T-helper 9 cell (primary cell): Measurements from ENCODE around the gene PLA2G4B.

Experiments
- DNase-seq: peaks from one replicate; pipeline ENCODE4 v3.0.0-alpha.2; 2020

Gene PLA2G4B

DNA sequence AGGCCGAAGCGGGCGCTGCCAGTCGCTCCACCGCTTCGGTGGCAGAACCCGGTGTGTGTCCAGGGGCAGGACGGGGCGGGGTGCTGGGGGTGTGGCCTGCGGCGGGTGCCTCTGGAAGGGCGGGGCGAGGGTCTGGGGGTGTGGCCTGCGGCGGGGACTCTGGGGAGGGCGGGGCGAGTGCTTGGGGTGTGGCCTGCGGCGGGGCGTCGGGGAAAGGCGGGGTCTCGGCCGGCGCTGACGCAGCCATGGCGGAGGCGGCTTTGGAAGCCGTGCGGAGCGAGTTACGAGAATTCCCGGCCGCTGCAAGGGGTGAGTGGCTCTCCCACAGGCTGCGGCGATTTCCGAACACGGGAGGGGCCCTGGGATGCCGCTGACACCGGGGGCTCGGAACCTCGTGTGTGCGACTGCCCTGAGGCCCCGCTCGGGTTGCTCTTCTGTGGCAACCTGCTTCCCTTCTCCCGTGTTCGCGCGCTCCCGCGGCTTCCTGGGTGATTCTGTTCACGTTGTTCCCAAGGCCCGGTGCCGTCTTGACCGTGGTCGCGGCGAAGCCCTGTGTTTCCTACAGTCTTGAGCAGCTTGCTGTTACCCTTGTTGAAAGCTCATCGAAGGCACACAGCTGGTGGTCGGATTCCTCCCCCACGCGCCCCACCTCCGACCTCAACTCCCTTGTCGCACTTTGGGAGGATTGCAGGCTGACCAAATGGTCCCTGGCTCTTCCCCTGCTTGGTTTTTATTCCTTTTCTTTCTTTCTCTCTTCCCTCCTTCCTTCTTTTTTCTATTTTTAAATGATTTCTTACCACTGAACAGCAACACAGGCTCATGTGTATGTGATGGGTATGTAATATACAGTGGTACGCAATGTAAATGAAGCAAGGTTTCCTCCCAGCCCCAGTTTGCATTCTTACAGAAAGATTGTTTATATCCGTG is 10.5 kb upstream of the PLA2G4B start, which contains the start of gene JMJD7:
TSS of gene JMJD7 (plus strand) at position 213 of the 927 bp plus-strand sequence. CDS start at position 246, 33 bp downstream.
- DNase-seq = peak; percentile 99

- no peak for DNase-seq
Measured at GRCh38 chr15:41828807-41829141, 9.9 kb upstream of the PLA2G4B start.

DNA sequence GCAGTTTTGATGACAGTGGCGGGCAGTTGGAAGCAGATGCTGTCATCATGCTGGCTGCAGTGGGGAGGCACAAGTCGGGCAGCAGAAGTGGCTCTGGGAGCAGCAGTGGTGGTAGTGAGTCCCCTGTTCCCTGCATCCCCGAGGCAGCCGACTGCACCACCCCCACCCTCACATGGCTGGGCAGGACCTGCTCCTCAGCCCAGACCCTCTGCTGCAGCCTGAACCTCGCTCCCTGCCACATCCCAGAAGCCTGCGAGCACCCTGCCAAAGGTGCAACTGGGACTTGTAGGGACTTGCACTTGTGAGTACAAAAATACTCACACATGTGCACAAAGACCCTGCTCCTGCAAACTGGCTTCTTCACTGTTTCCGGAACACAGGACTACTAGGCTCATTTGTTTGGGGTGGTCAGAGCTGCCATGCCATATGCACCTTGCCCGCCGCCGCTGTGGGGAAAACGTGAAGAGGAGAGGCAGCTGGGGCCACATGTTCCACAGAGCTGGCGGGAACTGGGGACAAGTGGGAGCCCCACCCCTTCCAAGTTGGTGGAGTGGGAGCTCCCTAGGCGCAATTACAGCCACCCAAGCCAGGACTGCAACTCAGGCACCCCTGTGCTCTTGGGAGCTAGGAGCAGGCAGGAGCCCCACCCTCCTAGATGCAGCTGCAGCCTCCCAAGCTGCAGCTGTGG is 8.5 kb upstream of the PLA2G4B start:
- no peak for DNase-seq

DNA sequence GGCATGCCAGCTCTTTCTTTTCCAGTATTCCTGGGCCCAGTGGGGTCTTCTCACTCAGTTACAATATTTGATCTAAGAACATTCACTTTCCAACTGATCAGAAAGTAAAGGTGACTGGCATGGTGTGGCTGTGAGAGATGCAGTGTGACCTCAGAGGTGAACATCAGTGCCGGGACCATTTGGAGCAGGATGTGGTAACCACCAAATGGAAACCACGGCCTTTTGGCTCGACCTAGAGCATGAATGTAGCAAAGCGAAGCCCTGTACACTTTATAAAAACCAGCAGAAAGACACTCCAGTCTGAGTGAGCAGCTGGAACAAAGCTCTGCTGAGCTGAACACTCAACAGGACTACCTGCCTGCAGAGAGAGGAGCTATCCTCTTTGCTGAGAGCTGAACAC is 7.4 kb upstream of the PLA2G4B start:
- DNase-seq = peak; percentile 23

- no peak for DNase-seq
Measured at GRCh38 chr15:41832208-41832607, 6.4 kb upstream of the PLA2G4B start.

GRCh38 chr15:41832875-41833274 is 5.8 kb upstream of the PLA2G4B start:
- no peak for DNase-seq

GRCh38 chr15:41834096-41834495 is 4.6 kb upstream of the PLA2G4B start:
- no peak for DNase-seq

DNA sequence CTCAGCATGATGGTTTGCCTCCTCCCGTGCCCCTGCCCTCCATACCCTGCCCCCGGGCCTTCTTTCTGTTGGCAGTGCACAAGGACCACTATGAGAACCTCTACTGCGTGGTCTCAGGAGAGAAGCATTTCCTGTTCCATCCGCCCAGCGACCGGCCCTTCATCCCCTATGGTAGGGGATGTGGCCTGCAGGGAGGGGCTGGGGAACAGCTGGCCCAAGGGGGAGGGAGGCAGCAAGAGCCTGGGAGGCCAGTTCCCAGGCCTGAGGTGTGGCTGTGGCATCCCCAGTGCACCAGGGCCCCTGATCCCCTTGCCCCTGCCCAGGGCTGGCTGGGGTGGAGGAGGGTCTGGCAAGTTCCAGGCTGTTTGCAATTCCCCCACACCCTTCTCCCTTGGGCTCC is 2.6 kb upstream of the PLA2G4B start:
- DNase-seq = no peak

GRCh38 chr15:41836713-41837454 is 1.8 kb upstream of the PLA2G4B start:
- no peak for DNase-seq

GRCh38 chr15:41839781-41840491 is 1.3 kb downstream of the PLA2G4B start:
- DNase-seq = no peak

DNA sequence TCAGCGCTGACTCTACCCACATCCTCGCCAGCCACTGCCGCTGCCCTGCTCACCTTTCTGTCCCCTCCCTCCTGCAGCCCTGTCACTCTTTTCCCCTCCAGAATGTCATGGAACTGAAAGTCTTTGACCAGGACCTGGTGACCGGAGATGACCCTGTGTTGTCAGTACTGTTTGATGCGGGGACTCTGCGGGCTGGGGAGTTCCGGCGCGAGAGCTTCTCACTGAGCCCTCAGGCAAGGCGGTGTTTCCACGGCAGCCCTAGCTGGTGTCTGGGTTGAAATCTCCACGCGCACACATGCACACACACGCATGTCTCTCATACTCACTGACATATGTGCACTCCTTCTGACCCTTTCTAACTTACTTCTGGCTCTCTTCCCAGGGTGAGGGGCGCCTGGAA is 2.0 kb downstream of the PLA2G4B start:
- DNase-seq = no peak

DNA sequence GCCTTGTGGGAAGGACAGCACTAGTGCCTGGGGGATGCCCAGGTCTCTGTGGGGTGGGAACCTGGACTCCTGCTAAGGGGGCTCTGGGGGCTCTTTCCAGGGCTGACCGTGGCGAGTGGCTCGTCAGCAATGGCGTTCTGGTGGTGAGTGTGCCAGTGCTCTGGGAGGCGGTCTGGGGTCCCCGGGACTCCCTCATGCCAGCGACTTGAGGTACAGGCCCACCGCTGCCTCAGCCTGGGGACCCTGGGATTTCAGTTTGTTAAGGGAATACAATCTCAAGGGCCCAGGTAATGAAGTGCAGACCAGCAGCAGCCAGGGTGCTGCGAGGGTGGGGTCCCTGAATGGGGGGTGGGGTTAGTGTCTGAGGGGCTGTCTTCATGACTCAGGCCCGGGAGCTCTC is 2.5 kb downstream of the PLA2G4B start:
- DNase-seq = no peak

- no peak for DNase-seq
Measured at GRCh38 chr15:41842229-41842628, 3.6 kb downstream of the PLA2G4B start.

GRCh38 chr15:41843571-41843970 is 4.9 kb downstream of the PLA2G4B start:
- DNase-seq = no peak

DNA sequence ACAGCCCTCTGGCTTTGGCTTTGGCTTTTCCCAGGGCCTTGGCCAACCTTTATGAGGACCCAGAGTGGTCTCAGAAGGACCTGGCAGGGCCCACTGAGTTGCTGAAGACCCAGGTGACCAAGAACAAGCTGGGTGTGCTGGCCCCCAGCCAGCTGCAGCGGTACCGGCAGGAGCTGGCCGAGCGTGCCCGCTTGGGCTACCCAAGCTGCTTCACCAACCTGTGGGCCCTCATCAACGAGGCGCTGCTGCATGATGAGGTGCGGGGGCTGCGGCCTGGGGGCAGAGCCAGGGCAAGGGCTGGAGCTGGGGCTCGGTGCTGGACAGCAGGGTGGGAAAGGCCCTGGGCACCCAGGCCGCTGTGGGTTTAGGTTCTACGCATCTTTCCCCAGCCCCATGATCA is 6.2 kb downstream of the PLA2G4B start:
- no peak for DNase-seq

GRCh38 chr15:41847206-41847605 is 8.6 kb downstream of the PLA2G4B start:
- no peak for DNase-seq

DNA sequence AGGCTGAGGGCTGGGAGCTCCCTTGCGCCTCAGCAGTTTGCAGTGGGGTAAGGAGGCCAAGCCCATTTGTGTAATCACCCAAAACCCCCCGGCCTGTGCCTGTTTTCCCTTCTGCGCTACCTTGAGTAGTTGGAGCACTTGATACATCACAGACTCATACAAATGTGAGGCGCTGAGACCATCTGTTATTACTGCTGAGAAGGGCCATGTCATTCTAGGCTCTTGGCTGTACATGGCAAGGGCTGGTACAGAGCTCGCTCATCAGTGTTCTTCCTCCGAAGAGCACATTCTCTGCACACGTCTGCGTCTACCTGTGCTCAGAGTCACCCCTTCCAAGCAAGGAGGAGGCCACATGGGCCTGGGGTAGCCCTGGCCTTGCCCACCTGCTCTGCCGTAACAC is 9.3 kb downstream of the PLA2G4B start:
- no peak for DNase-seq

DNA sequence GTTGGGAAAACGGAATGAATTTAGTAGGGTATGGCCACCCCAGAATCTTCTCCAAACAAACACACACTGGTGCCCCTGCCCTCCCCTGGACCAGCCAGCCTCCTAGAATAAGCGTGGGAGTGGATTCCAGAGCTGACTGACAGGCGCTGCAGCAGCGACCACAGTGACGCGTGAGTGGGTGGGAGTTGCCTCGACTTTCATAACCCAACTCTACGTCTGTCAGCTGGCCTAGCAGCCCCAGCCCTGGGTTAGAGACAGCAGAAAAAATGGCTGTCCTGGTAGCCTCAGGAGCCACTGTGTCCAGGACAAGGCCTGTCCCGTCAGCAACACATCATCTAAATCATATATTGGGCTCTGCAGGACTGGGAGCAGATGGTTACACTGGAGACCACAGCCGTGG is 10.0 kb downstream of the PLA2G4B start:
- no peak for DNase-seq

- DNase-seq = no peak
Measured at GRCh38 chr15:41849204-41849603, 10.6 kb downstream of the PLA2G4B start.

DNA sequence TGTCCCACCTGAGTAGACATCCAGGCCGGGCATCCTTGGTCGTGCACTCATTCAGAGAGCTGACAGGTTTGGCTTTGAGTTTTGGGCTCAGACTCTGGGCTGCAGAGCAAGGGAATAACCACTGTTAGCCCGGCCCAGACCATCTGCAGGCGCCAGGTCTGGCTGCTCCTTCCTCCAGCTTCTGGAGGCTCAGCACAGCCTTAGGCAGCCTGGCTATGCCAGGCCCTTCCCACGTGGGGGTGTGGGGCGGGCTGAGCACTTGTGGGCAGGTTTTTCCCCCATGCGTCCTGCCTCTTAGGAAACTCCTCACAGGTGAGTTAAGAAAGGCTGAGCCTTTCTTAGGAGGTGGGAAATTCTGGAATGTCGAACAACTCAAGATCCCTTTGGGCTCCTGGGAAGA is 11.2 kb downstream of the PLA2G4B start:
- DNase-seq = no peak

- DNase-seq = no peak
Measured at GRCh38 chr15:41850482-41851166, 12.0 kb downstream of the PLA2G4B start.

DNA sequence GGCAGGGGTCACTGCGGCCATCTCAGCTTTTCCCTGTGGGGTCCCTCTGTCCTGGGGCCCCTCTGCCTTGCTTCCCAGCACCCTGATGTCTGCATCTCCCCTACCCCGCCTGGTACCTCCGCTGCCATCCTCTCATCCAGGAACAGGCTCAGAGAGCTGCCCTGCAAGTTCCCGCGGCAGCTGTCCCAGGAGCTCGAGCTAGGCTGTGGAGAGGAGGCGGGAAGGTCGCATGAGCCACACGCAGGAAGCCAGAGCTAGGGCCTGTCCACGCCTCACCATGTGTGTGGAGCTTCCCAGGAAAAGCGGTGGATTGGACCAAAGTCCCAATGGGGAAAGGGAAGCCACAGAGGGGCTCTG is 12.5 kb downstream of the PLA2G4B start:
- no peak for DNase-seq
